22Rv1 (cell line): ENCODE measurements around the gene CDCA7L.

ENCODE experiments used
- H3K27ac ChIP-seq: fragments of 450-650 bp; 2 replicates; pipeline ENCODE4 v1.5.1; 2017
- CTCF ChIP-seq: fragments of 450-650 bp; IDR thresholded peaks from 2 replicates; pipeline ENCODE4 v1.5.1; 2017; ENCODE audit warnings: mild to moderate bottlenecking
- ZFX ChIP-seq: fragments of 450-650 bp; IDR thresholded peaks from 2 replicates; pipeline ENCODE4 v1.6.1; 2017; ENCODE audit warnings: antibody characterized with exemption, borderline replicate concordance

CDCA7L gene

GRCh38 chr7:21959387-21959776 is 13.7 kb upstream of the CDCA7L start:
- TF ChIP-seq ZFX = no peak
- TF ChIP-seq CTCF = no peak
- H3K27ac ChIP-seq = no peak overlapping the region

- TF ChIP-seq CTCF = no peak
- TF ChIP-seq ZFX = no peak
- no peak overlapping the region for H3K27ac ChIP-seq
Measured at GRCh38 chr7:21953781-21954180, 8.1 kb upstream of the CDCA7L start.

DNA sequence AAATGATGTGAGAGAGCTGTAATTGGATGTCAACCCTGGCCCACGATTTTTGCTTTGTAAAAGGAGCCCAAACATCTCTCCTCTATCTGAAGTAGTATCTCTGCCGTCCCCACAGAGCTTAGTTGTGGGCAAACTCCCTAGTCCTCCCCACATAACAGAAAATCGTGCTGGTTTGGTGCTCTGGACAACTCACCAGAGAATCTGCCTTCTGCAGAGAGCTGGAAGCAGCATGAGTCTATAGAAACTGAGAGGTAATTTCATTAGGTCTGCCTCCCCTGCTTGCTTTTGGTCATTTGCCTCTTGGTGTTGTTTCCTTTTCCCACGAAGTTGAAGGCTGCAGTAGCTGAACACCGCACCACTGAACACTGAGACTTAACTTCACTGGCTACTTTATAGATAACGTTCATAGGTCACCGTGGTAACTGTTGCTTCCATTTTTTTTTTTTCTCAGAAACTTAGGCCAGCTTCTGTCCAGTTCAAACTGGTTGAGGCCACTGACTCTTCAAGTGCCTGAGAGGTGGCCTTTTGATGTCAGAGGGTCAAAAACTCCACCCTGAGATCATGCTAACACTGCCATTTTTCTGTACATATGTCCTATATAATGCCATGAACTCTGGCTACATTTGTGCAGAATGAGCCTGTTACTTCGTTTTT is 3.3 kb upstream of the CDCA7L start:
- TF ChIP-seq ZFX (no peak), CTCF (no peak)
- H3K27ac ChIP-seq = no peak overlapping the region

- TF ChIP-seq CTCF (no peak), ZFX (no peak)
Measured at GRCh38 chr7:21948364-21948763, 2.7 kb upstream of the CDCA7L start.

GRCh38 chr7:21947946-21948345 is 2.2 kb upstream of the CDCA7L start:
- no peak overlapping the region for H3K27ac ChIP-seq
- TF ChIP-seq ZFX (no peak), CTCF (no peak)

More at GRCh38 chr7:21948364-21948763, 2.7 kb upstream of the CDCA7L start:
- H3K27ac ChIP-seq = no peak overlapping the region

DNA sequence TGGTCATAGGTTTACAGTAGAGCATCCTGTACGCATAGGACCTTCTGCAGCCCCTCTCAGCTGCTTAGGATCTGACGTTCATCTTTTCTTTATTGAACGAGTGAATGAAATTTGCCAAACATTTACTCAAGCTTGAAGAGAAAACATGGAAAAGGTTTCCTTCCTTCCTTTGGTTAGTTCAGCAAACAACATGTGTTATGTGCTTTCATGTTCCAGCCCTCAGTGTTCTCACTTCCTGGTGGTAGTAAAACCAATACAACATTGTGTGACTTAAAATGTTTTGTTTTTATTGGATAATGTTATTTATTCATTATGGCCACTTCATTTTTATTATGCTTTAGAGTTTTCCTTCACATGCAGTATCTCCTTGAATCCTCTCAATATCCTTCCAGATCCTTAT is 1.4 kb upstream of the CDCA7L start:
- TF ChIP-seq ZFX (no peak), CTCF (no peak)
- H3K27ac ChIP-seq = no peak overlapping the region

DNA sequence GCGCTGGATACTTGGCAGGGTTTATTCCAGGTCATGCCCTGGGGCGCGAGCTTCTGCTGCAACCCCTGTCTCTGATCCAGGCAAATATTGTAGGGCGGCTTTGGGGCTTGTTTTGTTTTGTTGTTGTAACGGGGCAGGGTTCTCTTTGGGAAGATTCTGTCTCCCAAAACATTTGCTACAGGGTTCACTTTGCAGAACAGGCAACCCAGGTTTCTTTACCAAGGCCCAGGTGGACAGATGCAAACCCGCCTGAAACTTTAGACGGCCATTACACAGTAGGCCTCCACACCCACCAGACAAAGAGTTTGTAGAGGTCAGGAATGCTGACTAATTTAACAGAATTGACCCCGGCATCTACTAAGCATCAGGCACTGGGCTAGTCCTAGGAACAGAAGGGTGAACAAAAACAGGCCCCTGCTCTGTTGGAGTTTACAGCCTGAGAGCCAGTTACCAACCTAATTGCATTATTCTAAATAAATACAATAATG is 567 bp upstream of the CDCA7L start:
- TF ChIP-seq CTCF (no peak), ZFX (no peak)
- H3K27ac ChIP-seq = no peak overlapping the region
